Epithelial cell of prostate (primary cell): ENCODE data around the gene RHEB.

Source experiments
- DNase-seq: peaks from one replicate; pipeline ENCODE4 v3.0.0-alpha.2; 2011; ENCODE audit warnings: low read depth, low spot score
- H3K27ac ChIP-seq: fragments of 450-650 bp; 2 replicates; pipeline ENCODE4 v1.5.1; 2017; ENCODE audit warnings: mild to moderate bottlenecking

The RHEB gene

GRCh38 chr7:151423936-151424335 is 95.8 kb downstream of the RHEB start:
- DNase-seq = no peak
- H3K27ac ChIP-seq = no peak overlapping the region

GRCh38 chr7:151423226-151423625 is 96.5 kb downstream of the RHEB start:
- DNase-seq = no peak

DNA sequence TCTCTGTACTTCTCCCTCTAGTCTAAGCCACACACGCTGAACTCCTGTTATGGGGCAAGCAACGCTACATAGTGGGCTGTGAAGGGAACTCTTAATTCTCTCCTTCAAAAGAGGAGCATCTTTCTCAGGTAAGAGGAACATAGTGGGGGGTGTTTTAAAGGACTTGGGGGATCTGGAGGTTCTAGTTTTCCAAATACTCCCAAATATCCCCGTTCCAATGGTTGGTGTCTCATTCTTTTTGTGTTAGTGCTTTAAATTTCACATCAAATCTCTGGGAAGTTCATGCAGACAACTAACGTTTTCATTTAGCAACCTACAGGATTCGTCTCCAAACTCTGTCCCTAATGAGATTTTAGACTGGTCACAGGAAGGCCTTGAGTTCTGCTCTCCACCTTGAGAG is 97.5 kb downstream of the RHEB start:
- H3K27ac ChIP-seq = no peak overlapping the region
- no peak for DNase-seq

More at GRCh38 chr7:151423226-151423625, 96.5 kb downstream of the RHEB start:
- no peak overlapping the region for H3K27ac ChIP-seq

GRCh38 chr7:151420144-151420543 is 99.6 kb downstream of the RHEB start:
- no peak overlapping the region for H3K27ac ChIP-seq
- DNase-seq = no peak

GRCh38 chr7:151416941-151417315 is 102.8 kb downstream of the RHEB start:
- no peak for DNase-seq
- H3K27ac ChIP-seq = no peak overlapping the region

DNA sequence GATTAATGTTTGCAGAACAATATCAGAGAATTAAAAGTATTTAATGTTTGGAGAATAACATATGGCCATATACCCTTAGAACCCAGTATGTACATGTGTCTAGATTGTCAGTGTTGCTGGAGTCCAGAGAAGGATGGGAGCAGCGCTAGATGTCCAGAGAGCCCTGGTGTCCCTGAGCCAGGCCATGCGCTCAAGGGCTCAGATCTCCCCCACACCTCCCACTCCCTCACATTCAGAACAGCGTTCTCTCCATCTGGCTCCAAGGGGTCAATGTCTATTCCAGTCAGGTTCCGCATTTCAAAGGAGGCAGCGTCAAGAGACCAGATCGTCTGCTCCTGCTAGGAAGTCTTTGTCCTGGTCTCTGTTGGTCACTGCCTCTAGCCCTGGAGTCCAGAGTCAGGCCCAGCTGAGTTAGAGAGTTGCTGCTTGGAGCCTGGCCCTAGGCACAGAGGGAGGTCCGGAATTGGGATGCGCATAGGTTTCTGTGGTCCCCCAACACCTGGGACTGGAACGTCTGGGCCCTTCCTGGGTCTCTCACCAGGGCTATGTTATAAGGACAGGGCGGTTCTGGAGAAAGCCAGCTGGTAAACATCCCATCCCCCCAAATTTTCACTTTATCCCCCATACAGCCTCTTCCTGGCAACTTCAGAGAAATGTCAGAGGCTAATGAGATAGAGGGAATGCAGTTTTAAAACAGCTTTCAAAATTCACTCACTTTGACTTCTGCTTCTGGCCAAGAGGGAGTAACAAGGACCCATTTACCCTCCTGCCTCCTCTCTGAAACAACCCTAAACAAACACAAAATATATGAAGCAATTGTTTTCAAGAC is 103.4 kb downstream of the RHEB start:
- peak overlapping the region; percentile 10 for H3K27ac ChIP-seq
- no peak for DNase-seq
